Measurements from ENCODE around the gene VASH1. TPM values are rescaled to one million over a fixed set of nuclear protein-coding genes. Genes with fewer than 3 reads are reported as not detected.

The VASH1 gene
- polyA plus RNA-seq (0.06 to 0.12 TPM (median 0.09 TPM) in 3 replicates), polyA minus RNA-seq (0.16 TPM in 1 of 3 replicates, not detected in the others)
- not detected for polyA plus RNA-seq (2011; ENCODE audit: low read depth)
- polyA plus RNA-seq (2011; cell fraction: cytosol; rRNA removed) = 0.02 and 0.23 TPM in 2 replicates
- 0.16 and 0.31 TPM in 2 replicates for polyA plus RNA-seq (2011; cell fraction: nucleus; rRNA removed)
- polyA plus RNA-seq (2012; ENCODE audit: low replicate concordance) = 0.11 and 0.13 TPM in 2 replicates
- polyA minus RNA-seq (2011; cell fraction: cytosol; rRNA and poly(A)+ RNA removed) = not detected
- polyA minus RNA-seq (2011; cell fraction: nucleus; rRNA and poly(A)+ RNA removed) = 0.39 TPM in 1 of 2 replicates, not detected in the other

- Histone ChIP-seq H3K4me2 (ENCODE audit: control insufficient read depth, extremely low read depth, insufficient read depth, low read depth, low read length) (peak within 1 kb of the TSS; percentile 86), H3K4me1 (ENCODE audit: control insufficient read depth, extremely low read depth, insufficient read depth, low read length) (peaks cover 5% of the 10 kb centered on the region), H3K27me3 (ENCODE audit: control insufficient read depth, extremely low read depth, insufficient read depth, low read length) (peaks cover 59% of the 10 kb centered on the region), H2AFZ (ENCODE audit: control insufficient read depth, low read length) (peak within 1 kb of the TSS; percentile 79), H3K27ac (ENCODE audit: control insufficient read depth, insufficient read depth, low read length) (no peak within 1 kb of the TSS), H3K79me2 (ENCODE audit: control insufficient read depth, insufficient read depth, low read length) (no peaks in the 10 kb centered on the region), H4K20me1 (ENCODE audit: control insufficient read depth, extremely low read depth, insufficient read depth, low read length) (no peaks in the 10 kb centered on the region), H3K9ac (ENCODE audit: control insufficient read depth, extremely low read depth, insufficient read depth, low read length) (no peak within 1 kb of the TSS), H3K36me3 (ENCODE audit: control insufficient read depth in 2 of 2, extremely low read depth in 1 of 2, insufficient read depth in 2 of 2, low read length in 2 of 2) (no peaks in the 10 kb centered on the region), H3K9me3 (ENCODE audit: control insufficient read depth, low read depth, low read length) (no peaks in the 10 kb centered on the region), H3K9me1 (ENCODE audit: control insufficient read depth, extremely low read depth, insufficient read depth, low read length) (no peaks in the 10 kb centered on the region), H3K4me3 (ENCODE audit: control insufficient read depth in 2 of 3, extremely low read depth in 1 of 3, insufficient read depth in 2 of 3, low read depth in 1 of 3, low read length in 3 of 3) (peak within 1 kb of the TSS; percentile 32 to 65 (median 53))
- DNase-seq (ENCODE audit: low read depth, low spot score) = no peak
- dilution Hi-C loops (cut with MboI; ENCODE audit: extremely low pct_ligation_motif_present, low sequenced_read_pairs) = no loop called here
- FAIRE-seq = no peak
- no peak for TF ChIP-seq EZH2 (IDR thresholded peaks at IDR 0.05; ENCODE audit: low read length)
- TF ChIP-seq CTCF (optimal IDR thresholded peaks at IDR 0.05 in 1 of 3, IDR thresholded peaks at IDR 0.05 in 1 of 3, conservative IDR thresholded peaks at IDR 0.05 in 1 of 3; ENCODE audit: extremely low read depth in 1 of 3, insufficient read depth in 2 of 3, low read length in 3 of 3) = no peak
These were observed at the start of gene VASH1 for GRCh38 chr14:76761136-76761959. Gene VASH1, plus strand, starts transcription at chr14:76761468. Its CDS starts 1,354 bp downstream, at chr14:76762822.

GRCh38 chr14:76713121-76713520 is 48.1 kb upstream of the VASH1 start:
- Histone ChIP-seq H3K9me1 (ENCODE audit: control insufficient read depth, extremely low read depth, insufficient read depth, low read length) (no peaks in the 10 kb centered on the region), H3K27ac (ENCODE audit: control insufficient read depth, insufficient read depth, low read length) (no peak overlapping the region), H3K36me3 (ENCODE audit: control insufficient read depth in 2 of 2, extremely low read depth in 1 of 2, insufficient read depth in 2 of 2, low read length in 2 of 2) (no peaks in the 10 kb centered on the region), H4K20me1 (ENCODE audit: control insufficient read depth, extremely low read depth, insufficient read depth, low read length) (no peaks in the 10 kb centered on the region), H3K27me3 (ENCODE audit: control insufficient read depth, extremely low read depth, insufficient read depth, low read length) (no peaks in the 10 kb centered on the region), H3K79me2 (ENCODE audit: control insufficient read depth, insufficient read depth, low read length) (no peaks in the 10 kb centered on the region), H3K9me3 (ENCODE audit: control insufficient read depth, low read depth, low read length) (no peaks in the 10 kb centered on the region), H3K9ac (ENCODE audit: control insufficient read depth, extremely low read depth, insufficient read depth, low read length) (no peak overlapping the region), H3K4me1 (ENCODE audit: control insufficient read depth, extremely low read depth, insufficient read depth, low read length) (no peaks in the 10 kb centered on the region), H2AFZ (ENCODE audit: control insufficient read depth, low read length) (no peak overlapping the region), H3K4me3 (ENCODE audit: control insufficient read depth in 2 of 3, extremely low read depth in 1 of 3, insufficient read depth in 2 of 3, low read depth in 1 of 3, low read length in 3 of 3) (no peak overlapping the region), H3K4me2 (ENCODE audit: control insufficient read depth, extremely low read depth, insufficient read depth, low read depth, low read length) (no peak overlapping the region)
- dilution Hi-C loops (cut with MboI; ENCODE audit: extremely low pct_ligation_motif_present, low sequenced_read_pairs) = no loop called here
- TF ChIP-seq EZH2 (IDR thresholded peaks at IDR 0.05; ENCODE audit: low read length) = no peak
- no peak for TF ChIP-seq CTCF (optimal IDR thresholded peaks at IDR 0.05 in 1 of 3, IDR thresholded peaks at IDR 0.05 in 1 of 3, conservative IDR thresholded peaks at IDR 0.05 in 1 of 3; ENCODE audit: extremely low read depth in 1 of 3, insufficient read depth in 2 of 3, low read length in 3 of 3)
- DNase-seq (ENCODE audit: low read depth, low spot score) (no peak), FAIRE-seq (no peak)

Data from keratinocyte (primary cell).